DMS114 treated with DMSO at 0.1 percent for 48 hours (cell line): ENCODE measurements around the gene EDEM2.
"Not testable (repeated sequence)": the region's sequence is repeated elsewhere in the genome, so short reads cannot be mapped to it uniquely, and the experiment has no call there.

Experiments
- DNase-seq: peaks from one replicate; lab custom pipeline; 2025; ENCODE audit not compliant: unreplicated experiment; lab: John Stamatoyannopoulos, UW

EDEM2 gene, protein sequence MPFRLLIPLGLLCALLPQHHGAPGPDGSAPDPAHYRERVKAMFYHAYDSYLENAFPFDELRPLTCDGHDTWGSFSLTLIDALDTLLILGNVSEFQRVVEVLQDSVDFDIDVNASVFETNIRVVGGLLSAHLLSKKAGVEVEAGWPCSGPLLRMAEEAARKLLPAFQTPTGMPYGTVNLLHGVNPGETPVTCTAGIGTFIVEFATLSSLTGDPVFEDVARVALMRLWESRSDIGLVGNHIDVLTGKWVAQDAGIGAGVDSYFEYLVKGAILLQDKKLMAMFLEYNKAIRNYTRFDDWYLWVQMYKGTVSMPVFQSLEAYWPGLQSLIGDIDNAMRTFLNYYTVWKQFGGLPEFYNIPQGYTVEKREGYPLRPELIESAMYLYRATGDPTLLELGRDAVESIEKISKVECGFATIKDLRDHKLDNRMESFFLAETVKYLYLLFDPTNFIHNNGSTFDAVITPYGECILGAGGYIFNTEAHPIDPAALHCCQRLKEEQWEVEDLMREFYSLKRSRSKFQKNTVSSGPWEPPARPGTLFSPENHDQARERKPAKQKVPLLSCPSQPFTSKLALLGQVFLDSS

GRCh38 chr20:35146920-35147574, at the start of gene EDEM2:
Gene EDEM2, minus strand, starts transcription at chr20:35147336. Its CDS starts 78 bp downstream, at chr20:35147258.
- DNase-seq, result peak; percentile 85

- DNase-seq, result no peak
Observed at GRCh38 chr20:35196313-35196712, 49.2 kb upstream of the EDEM2 start.

GRCh38 chr20:35193031-35193791, 46.1 kb upstream of the EDEM2 start:
- DNase-seq, result not testable (repeated sequence)

- DNase-seq, result no peak
Observed at GRCh38 chr20:35192118-35192872, 45.2 kb upstream of the EDEM2 start.

DNA sequence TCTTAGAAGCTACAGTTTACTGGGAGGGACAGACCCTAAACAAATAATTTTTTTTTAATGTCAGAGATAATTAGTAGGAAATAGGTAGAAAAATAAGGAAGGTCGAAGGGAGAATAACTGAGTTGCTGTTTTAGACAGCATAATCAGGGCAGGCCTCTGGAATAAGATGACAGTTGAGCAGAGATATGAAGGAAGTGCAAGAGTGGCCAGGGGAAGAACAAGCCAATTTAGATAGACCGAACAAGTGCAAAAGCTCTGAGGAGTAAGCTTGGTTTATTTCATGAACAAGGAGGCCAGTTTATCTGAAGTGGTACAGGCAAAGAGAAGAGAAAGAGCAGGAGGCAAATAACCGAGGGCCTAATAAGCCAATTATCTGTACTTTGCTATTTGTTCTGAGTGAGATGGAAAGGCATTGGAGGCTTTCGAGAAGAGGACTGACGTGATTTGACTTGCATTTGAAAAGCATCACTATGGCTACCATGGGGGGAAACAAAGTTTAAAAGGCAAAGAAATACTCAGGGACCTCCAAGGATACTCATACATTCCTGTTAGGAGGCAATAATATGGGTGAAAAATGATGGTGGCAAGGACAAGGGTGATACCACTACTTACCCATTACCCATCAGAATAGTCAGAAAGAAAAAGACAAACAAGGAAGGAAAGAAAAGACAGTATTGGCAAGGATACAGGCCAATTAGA, 44.4 kb upstream of the EDEM2 start:
- no peak for DNase-seq

- DNase-seq, result no peak
Observed at GRCh38 chr20:35190556-35190955, 43.4 kb upstream of the EDEM2 start.

DNA sequence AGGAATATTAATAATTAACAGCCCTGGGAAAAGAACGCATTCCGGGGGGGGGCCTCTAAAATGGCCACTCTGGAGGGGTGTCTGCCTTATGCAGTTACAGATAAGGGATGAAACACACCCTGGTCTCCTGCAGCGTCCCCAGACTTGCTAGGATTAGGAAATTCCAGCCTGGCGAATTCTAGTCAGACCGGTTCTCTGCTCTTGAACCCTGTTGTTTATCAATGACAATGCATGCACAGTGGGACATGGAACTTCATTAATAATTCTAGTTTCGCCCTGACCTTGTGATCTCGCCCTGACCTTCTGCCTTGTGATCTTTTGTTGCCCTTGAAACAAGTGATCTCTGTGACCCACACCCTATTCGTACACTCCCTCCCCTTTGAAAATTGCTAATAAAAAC, 42.1 kb upstream of the EDEM2 start:
- DNase-seq, result not testable (repeated sequence)

DNA sequence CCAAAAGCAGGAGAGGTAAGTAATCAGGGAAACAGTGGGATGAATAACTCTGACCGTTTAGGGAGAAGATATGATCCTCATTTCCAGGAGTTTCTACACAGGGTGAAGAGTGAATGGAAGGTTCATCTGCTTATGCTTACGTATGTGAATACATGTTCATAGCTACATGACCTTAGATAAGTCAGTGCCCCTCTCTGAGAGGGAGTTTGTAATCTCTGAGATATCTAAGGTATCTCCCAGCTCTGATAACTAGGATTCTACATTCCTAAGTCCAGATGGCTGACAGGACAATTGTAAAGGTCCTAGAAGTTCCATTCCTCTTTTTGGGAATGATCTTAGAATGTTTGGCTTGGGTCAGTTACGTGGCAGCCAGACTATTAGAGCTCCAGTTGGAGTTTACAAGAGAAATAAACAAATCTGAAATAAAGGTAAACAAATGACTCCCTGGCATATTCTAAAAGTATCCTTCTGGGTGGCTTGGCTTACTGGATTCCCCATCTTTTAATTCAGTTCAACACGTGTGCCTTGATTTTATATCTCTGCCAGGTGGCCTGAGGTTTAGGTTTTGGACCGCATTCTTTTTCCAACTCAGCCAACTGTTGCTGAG, 40.6 kb upstream of the EDEM2 start:
- no peak for DNase-seq

DNA sequence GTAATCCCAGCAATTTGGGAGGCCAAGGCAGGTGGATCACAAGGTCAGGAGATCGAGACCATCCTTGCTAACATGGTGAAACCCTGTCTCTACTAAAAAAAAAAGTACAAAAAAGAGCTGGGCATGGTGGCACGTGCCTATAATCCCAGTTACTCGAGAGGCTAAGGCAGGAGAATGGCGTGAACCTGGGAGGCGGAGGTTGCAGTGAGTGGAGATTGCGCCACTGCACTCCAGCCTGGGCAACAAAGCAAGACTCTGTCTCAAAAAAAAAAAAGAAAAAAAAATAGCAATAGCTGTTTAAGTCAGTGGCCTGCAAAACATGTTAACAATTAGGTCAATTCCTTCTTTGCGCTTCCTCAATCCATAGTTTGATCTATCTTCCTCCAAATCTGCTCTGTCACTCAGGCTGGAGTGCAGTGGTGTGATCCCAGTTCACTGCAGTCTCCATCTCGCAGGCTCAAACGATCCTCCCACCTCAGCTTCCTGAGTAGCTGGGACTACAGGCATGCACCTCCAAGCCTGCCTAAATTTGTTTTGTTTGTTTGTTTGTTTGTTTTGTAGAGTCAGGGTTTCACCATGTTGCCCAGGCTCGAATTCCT, 39.7 kb upstream of the EDEM2 start:
- not testable (repeated sequence) for DNase-seq

DNA sequence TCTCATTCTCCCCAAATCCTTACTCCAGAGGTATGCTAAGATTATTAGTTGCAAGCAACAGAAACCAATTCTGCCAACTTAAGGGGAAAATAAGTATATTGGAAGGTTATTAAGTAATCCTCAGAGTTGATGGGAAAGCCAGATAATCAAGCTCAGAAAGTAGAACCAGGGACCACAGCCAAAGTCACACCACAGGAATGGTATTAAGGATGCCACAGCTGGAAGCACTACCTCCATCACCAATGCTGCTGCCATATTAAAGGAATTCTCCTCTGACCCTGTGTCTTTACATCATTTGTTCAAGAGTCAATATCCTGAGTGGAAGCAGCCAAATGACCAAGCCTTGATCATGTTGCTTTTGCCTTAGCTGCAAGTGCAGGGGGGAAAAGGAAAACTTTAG, 34.6 kb upstream of the EDEM2 start:
- DNase-seq, result no peak

GRCh38 chr20:35180266-35180665, 33.1 kb upstream of the EDEM2 start:
- DNase-seq, result no peak

GRCh38 chr20:35179292-35180212, 32.4 kb upstream of the EDEM2 start:
- no peak for DNase-seq

- no peak for DNase-seq
Observed at GRCh38 chr20:35176132-35176531, 29.0 kb upstream of the EDEM2 start.

- no peak for DNase-seq
Observed at GRCh38 chr20:35174458-35175216, 27.5 kb upstream of the EDEM2 start.

GRCh38 chr20:35173576-35174192, 26.5 kb upstream of the EDEM2 start:
- no peak for DNase-seq

- no peak for DNase-seq
Observed at GRCh38 chr20:35172434-35172806, 25.3 kb upstream of the EDEM2 start.
